Measurements from ENCODE around the gene RPL34.

DNA sequence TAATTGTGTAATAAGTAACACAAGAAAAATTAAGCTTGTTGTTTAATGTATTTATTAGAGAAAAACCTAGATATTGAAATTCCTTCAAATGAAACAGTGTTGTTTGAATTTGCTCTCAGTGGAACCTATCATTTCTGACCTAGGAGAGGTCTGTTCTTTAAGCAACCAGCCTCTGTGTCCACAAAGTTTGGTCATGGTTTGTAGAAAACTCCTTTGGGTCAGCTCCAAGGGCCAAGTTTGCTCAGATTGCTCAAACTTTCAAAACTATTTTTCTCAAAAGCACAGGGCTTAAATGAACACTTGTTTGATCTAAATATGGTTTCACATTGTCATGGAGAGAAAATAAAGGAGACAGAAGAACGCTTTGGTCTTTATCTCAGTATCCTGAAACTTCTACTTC is 29.6 kb upstream of the RPL34 start:
- no peak for TF ChIP-seq CTCF (IDR thresholded peaks at IDR 0.05)
- TF ChIP-seq POLR2A (IDR thresholded peaks at IDR 0.05), result no peak
